Cortex of kidney (tissue), 1 donor: ENCODE data around the gene UPK3A.
"Not testable (repeated sequence)": the region's sequence is repeated elsewhere in the genome, so short reads cannot be mapped to it uniquely, and the experiment has no call there.

Experiments
- DNase-seq: peaks from one replicate; lab custom pipeline; 2025; lab: John Stamatoyannopoulos, UW

The UPK3A gene

DNA sequence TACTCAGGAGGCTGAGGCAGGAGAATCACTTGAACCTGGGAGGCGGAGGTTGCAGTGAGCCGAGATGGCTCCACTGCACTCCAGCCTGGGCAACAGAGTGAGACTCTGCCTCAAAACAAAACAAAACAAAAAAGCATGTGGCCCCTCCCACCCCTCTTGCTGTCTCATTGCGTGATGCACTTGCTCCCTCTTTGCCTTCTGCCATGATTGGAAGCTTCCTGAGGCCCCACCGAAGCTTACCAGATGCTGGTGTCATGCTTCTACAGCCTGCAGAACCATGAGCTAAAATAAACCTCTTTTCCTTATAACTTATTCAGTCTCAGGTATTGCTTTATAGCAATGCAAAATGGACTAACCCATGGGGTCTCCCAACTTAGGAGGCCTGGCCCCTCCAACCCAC lies 26.8 kb upstream of the UPK3A start:
- DNase-seq: not testable (repeated sequence)

GRCh38 chr22:45259754-45260394 lies 24.9 kb upstream of the UPK3A start:
- no peak for DNase-seq

GRCh38 chr22:45260395-45260759 lies 24.4 kb upstream of the UPK3A start:
- not testable (repeated sequence) for DNase-seq

DNA sequence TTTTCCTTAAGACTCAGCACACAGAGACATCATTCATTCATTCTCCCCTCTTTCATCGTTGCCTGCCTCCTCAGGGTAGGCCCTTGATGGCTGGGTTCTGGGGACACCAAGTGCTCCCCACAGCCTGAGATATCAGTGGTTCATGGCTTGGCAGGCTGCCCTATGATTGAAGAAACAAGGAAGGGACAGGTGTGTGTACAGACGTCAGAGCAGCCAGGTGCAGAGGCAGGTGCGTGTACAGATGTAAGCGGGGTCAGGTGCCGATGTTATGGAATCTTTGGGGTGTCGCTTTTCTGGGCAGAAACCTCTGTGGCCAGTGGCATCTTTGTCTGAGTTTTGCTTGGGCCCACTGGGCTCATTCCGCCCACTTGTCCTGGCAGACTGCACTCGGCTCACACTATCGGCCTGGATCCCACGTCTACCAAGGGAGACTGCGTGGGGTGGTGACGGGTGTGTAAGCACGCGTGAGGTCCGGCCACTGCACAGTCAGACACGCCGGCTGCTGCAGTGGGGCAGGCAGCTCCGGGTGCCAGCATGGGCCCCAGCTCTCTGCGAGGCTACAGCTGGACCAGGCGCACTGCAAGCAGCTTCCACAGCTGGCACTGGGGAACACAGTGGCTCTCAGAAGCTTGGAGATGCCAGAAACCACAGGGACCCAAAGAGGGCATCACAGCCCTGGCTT lies 23.2 kb upstream of the UPK3A start:
- DNase-seq: no peak

DNA sequence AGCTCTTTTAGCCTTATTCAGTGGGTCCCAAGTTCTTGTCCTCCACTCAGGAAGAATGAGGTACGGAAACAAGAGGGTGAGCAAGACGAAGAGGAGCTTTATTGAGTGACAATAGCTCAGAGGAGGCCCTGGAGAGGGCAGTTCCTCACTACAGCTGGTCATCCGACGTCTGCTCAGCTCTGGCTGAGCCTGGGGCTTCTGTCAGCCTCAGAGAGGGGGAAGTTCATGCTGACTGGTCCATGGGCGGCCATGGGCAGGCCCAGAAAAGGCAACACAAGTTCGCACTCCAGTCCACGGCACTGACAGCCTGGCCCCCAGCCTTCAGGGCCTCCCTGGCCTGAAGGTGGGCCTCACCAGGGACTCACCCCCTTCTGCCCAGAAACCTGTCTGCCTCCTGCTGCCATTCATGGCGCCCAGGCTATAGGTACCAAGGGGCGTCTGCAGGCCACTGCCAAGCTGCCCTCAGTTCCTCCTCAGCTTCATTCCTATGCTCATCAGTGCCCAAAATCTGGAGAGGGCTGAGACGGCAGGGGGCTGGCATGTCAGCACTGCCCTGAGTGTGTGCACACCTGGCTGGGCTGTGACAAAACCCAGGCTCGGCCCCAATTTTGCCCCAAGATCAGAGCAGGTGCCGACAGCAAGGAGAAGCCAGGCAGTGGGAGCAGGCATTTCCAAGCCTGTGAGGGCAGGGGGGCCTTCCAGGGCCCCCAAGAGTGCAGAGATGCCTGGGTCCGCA lies 22.4 kb upstream of the UPK3A start:
- no peak for DNase-seq

DNA sequence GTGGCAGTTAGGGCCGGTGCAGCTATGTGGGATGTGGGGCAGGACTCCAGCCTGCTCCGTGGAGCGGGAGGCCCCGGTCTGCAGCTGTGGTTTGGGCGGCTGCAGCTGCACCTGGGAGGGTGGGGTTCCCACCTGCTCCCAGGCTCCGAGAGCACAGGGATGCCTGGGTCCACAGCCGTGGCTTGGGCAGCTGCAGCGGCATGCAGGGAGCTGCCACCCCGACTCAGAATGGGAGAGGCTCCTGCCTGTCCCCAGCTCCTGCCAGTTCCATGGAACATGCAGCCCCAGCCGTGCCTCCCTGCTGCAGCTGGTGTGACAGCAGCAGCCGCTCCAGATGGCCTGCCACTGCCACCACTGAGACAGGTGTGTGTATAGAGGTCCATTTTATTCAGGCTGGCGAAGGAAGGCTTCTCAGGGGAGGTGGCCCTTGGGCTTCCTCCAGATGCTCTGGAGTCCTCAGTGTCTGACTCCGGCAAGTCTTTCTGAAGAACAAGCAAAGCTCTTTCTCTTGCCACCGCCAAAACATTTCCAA lies 21.8 kb upstream of the UPK3A start:
- no peak for DNase-seq

- no peak for DNase-seq
Observed at GRCh38 chr22:45263463-45264269, 21.1 kb upstream of the UPK3A start.

- no peak for DNase-seq
Observed at GRCh38 chr22:45265535-45265934, 19.2 kb upstream of the UPK3A start.

DNA sequence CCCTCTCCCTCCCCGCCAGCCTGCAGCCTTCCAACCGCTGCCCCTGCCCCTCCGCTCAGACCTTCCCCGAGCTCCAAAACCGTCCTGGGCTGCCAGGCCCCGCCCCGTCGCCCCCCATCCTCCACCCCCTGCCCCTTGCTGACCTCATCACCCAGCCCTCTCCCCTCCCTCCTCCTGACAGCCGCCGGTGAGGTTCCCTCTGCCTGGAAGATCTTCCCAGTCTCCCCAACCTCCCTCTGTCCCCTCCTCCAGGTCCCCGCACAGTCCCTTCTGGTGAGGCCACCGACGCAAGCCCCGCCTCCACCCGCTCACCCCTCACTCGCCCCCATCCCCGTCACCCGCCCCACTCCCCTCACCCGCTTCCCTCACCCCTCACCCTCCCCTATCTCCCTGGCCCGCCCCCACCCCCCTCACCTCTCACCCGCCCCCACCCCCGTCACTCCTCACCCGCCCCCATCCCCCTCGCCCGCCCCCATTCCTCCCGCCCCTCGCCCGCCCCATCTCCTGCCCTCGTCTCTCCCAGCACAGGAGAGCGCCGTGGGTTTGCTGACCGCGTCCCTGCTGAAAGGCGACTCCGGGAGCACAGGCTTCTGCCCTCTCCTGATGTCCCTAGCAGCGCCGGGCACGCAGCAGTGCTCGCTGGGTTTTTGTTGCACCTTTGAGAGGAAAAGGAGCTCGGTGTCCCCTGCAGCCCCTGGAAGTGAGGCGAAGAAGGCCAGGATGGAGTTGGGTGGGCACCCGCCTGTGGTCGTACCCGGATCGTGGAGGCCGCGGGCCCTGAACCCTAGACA lies 16.4 kb upstream of the UPK3A start:
- DNase-seq: no peak

DNA sequence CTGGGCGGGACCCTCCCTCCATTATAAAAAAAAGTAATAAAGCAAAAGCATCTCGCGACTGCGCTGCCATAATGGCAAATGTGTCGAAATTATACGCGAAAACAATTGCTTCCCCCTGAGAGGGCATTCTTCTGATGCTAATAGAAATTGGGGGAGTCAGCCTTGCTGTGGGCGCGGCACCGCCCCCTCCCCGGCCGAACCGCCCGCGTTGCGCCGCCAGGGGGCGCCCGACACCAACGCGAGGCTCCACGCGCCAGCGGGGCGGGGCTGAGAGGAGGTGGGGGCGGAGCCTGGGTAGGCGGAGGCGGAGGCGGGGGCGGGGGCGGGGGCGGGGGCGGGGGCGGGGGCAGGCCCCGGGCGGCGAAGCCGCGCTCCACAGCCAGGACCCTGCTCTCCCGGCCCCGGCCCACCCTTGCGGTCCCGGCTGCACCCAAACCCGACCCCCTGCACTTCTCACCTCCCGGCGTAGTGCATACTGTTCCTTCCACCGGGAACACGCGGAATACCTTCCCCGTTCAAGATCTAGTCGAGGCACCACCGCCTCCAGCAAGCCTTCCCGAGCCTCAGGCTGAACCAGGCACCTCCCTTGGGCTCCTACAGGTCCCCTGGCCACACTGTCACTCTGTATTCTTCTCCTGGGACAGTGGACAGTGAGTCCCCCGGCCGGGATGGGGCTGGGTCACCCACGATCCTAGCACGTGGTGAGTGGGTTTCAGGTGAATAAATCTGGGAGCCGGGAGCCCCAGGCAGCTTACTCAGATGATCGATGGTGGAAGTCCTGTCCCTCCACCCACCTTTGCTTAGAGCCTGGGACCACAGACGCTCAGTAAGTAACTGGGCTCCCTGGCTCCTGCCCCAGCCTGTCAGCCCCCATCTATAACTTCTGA lies 15.5 kb upstream of the UPK3A start:
- no peak for DNase-seq

GRCh38 chr22:45270095-45271020 lies 14.4 kb upstream of the UPK3A start:
- no peak for DNase-seq

DNA sequence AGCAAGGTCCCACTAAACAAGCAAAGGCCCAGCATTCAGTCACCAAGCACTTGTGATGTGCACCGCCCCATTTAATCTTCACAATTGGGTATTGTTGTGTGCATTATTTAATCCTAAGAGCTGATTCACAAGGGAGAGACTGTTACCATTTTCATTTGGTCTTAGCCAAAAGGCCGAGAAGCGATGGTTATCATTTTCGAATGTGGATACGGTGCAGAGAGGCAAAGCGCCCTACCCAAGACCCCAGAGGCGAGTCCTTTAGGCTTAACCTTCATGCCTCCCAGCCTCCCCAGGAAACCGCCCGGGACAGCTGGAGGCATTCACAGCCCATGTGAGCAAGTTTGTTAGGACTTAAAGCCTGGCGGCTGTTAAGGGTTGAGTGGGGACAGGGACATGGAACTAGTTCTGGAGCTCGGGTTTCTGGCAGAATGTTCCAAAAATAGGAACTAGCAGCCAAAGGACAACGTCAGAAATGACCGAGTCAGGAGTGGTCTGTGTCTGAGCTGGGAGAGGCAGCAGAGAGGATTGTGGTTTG lies 13.0 kb upstream of the UPK3A start:
- DNase-seq: no peak

GRCh38 chr22:45272498-45272897 lies 12.3 kb upstream of the UPK3A start:
- DNase-seq: no peak

- DNase-seq: no peak
Observed at GRCh38 chr22:45273452-45274075, 11.2 kb upstream of the UPK3A start.

DNA sequence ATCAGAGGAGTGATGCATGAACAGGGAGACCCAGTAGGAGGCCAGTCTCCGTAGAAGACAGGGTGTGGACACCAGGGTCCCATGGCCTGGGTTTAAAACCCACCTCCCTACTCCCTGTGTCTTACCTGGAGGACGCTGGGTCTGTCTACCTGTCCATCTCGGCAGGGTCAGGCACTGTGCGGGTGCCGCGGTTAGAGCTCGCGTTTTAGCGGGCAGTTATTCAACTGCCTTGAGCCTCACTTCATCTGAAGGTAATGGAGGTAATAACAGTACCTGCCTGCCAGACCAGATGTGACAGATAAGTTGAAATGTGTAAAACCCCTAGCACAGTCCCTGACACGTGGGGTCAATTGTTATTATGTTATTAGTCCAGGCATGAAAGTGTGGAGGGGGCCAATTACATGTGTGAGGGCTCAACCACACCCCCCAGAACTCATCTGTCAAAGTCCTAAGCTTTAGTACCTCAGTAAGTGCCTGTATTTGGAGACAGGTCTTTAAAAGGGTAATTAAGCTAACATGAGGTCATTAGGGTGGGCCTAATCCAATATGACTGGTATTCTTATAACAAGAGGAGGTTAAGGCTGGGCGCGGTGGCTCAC lies 8.1 kb upstream of the UPK3A start:
- DNase-seq: no peak

DNA sequence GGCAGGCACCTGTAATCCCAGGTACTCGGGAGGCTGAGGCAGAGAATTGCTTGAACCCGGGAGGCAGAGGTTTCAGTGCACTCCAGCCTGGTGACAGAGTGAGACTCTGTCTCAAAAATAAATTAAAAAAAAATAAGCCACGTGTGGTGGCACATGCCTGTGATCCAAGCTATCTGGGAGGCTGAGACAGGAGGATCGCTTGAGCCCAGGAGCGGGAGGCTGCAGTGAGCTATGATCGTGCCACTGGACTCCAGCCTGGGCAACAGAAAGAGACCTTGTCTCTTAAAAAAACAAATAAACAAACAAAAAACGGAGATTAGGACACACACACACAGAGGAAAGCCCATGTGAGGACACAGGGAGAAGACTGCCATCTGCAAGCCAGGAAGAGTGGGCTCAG lies 7.0 kb upstream of the UPK3A start:
- DNase-seq: not testable (repeated sequence)

DNA sequence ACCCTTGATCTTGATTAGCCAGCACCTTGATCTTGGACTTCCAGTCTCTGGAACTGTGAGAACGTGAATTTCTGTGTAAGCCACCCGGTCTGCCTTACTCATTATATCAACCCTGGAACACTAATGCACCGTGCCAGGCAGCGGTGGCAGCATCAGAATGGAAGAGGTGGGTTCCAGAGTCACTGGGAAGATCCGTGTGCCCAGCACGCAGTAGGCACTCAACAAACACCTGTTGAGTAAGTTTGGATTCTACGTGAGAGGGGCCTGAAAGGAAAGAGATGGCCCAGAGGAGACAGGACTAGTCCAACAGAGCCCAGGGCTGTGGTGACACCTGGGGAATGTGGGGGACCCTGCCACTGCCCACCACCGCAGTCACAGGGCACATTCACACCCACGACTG lies 6.6 kb upstream of the UPK3A start:
- no peak for DNase-seq

DNA sequence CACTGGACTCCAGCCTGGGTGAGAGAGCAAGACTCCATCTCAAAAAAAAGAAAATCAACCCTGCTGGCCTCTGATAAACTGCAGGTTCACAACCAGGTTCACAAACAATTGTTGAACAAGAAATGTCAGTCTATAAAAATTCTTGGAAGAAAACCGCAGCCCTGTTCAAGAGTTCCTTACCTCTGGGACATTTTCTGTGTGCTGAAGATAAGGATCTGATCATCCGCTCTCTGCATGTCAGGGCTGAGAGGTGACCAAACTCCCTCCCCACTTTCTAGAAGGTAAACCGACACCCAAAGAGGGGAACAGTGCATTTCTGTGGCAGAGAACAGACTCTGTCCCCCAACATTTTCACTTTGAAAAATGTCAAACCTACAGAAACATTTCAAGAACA lies 4.2 kb upstream of the UPK3A start:
- DNase-seq: no peak
